DOHH2 (cell line): ENCODE measurements around the gene ANKRD33B.

Source experiments
- H3F3A ChIP-seq: fragments of 200-600 bp; sonication (generic), shearing (Covaris generic); 2 replicates; pipeline ENCODE4 v1.6.0; 2016; ENCODE audit warnings: antibody characterized with exemption, mild to moderate bottlenecking; ENCODE audit not compliant: control insufficient read depth, insufficient read depth
- H3K27ac ChIP-seq: fragments of 200-600 bp; sonication (generic); 2 replicates; pipeline ENCODE4 v1.5.1; 2014; ENCODE audit warnings: low read depth, mild to moderate bottlenecking, low read length, moderate library complexity
- H3K27me3 ChIP-seq: fragments of 200-600 bp; sonication (generic); 2 replicates; pipeline ENCODE4 v1.6.1; 2014; ENCODE audit warnings: mild to moderate bottlenecking, low read length, mixed read lengths; ENCODE audit not compliant: control insufficient read depth
- H3K36me3 ChIP-seq: fragments of 200-600 bp; sonication (generic); 2 replicates; pipeline ENCODE4 v1.6.1; 2014; ENCODE audit warnings: mild to moderate bottlenecking, low read length, moderate library complexity, mixed read lengths; ENCODE audit not compliant: control insufficient read depth
- H3K4me1 ChIP-seq: fragments of 200-600 bp; sonication (generic); 2 replicates; pipeline ENCODE4 v1.6.1; 2014; ENCODE audit warnings: mild to moderate bottlenecking, low read length, mixed read lengths; ENCODE audit not compliant: control insufficient read depth
- H3K4me2 ChIP-seq: fragments of 200-600 bp; sonication (generic); 2 replicates; pipeline ENCODE4 v1.6.0; 2014; ENCODE audit warnings: mild to moderate bottlenecking, low read length, moderate library complexity
- H3K4me3 ChIP-seq: fragments of 200-600 bp; sonication (generic); 2 replicates; pipeline ENCODE4 v1.5.1; 2014; ENCODE audit warnings: mild to moderate bottlenecking, low read length, mixed read lengths
- H3K79me2 ChIP-seq: fragments of 200-600 bp; sonication (generic); 2 replicates; pipeline ENCODE4 v1.6.1; 2014; ENCODE audit warnings: mild to moderate bottlenecking, low read length, mixed read lengths; ENCODE audit not compliant: control insufficient read depth
- H3K9me2 ChIP-seq: fragments of 200-600 bp; sonication (generic); replicated peaks from 2 replicates; pipeline ENCODE4 v1.6.1; 2014; ENCODE audit warnings: mild to moderate bottlenecking, low read length, mixed read lengths; ENCODE audit not compliant: control insufficient read depth
- H3K9me3 ChIP-seq: fragments of 200-600 bp; sonication (generic); 2 replicates; pipeline ENCODE4 v1.6.1; 2014; ENCODE audit warnings: antibody characterized with exemption, low read length, mixed read lengths; ENCODE audit not compliant: control insufficient read depth, insufficient read depth
- H4K20me1 ChIP-seq: fragments of 200-600 bp; sonication (generic); 2 replicates; pipeline ENCODE4 v1.6.0; 2014; ENCODE audit warnings: low read depth, mild to moderate bottlenecking, antibody characterized with exemption, low read length, moderate library complexity; ENCODE audit not compliant: control insufficient read depth, insufficient read depth
- EZH2phosphoT487 ChIP-seq: fragments of 200-600 bp; sonication (generic); IDR thresholded peaks from 2 replicates; pipeline ENCODE4 v1.6.1; 2017; ENCODE audit warnings: borderline replicate concordance, mild to moderate bottlenecking, antibody characterized with exemption, low read length, moderate library complexity, mixed read lengths
- TF ChIP-seq, protein P1 (sequence below): fragments of 200-600 bp; sonication (generic); IDR thresholded peaks from one replicate; pipeline ENCODE4 v1.5.1; 2014; ENCODE audit warnings: antibody characterized with exemption, mild to moderate bottlenecking, low read depth, low read length; ENCODE audit not compliant: poor library complexity, severe bottlenecking

The ANKRD33B gene

DNA sequence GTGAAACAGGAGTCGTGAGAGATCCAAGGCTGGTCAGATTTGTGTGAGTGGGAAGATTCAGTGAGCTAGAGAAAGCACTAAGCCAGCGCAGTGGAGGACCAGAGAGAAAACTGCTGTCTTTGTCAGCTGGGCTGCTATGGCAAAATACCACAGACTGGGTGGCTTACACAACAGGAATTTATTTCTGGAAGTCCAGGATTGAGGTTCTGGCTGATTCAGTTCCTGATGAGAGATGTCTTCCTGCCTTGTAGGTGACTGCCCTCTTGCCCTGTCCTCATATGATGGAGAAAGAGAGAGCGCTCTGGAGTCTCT is 24.2 kb upstream of the ANKRD33B start:
- Histone ChIP-seq H3F3A (peaks cover 14% of the 10 kb centered on the region; the same call in 1 of the 2 replicates), H3K9me2 (no peaks in the 10 kb centered on the region), H3K4me1 (peaks cover 23% of the 10 kb centered on the region), H3K79me2 (no peaks in the 10 kb centered on the region), H3K9me3 (no peaks in the 10 kb centered on the region), H3K4me2 (no peak overlapping the region), H4K20me1 (no peaks in the 10 kb centered on the region), H3K27ac (no peak overlapping the region), H3K27me3 (peaks cover 72% of the 10 kb centered on the region), H3K4me3 (no peak overlapping the region), H3K36me3 (no peaks in the 10 kb centered on the region)
- TF ChIP-seq EZH2phosphoT487 = no peak
- TF ChIP-seq, protein P1, sequence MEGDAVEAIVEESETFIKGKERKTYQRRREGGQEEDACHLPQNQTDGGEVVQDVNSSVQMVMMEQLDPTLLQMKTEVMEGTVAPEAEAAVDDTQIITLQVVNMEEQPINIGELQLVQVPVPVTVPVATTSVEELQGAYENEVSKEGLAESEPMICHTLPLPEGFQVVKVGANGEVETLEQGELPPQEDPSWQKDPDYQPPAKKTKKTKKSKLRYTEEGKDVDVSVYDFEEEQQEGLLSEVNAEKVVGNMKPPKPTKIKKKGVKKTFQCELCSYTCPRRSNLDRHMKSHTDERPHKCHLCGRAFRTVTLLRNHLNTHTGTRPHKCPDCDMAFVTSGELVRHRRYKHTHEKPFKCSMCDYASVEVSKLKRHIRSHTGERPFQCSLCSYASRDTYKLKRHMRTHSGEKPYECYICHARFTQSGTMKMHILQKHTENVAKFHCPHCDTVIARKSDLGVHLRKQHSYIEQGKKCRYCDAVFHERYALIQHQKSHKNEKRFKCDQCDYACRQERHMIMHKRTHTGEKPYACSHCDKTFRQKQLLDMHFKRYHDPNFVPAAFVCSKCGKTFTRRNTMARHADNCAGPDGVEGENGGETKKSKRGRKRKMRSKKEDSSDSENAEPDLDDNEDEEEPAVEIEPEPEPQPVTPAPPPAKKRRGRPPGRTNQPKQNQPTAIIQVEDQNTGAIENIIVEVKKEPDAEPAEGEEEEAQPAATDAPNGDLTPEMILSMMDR = no peak

DNA sequence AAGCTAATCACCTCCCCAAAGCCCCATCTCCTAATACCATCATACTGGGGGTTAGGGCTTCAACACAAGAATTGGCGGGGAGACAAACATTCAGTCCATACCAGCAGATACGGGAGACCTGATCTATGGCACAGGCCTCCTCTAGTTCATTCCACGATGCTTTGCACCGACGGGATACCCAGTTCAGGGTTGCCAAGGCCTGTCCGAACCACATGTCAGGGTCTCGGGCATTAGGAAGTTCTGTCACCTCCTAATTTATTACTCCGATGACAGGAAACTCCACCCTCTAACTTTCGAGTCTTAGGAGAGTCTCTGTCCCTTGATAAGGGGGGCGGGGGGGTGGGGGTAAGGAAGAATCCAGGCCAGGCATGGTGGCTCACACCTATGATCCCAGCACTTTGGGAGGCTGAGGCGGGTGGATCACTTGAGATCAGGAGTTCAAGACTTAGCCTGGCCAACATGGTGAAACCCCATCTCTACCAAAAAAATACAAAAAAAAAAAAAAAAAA is 23.8 kb upstream of the ANKRD33B start:
- no peaks in the 10 kb centered on the region for H3K79me2 ChIP-seq
- no peak overlapping the region for H3K4me3 ChIP-seq
- no peak overlapping the region for H3K27ac ChIP-seq

GRCh38 chr5:10540951-10541646 is 22.8 kb upstream of the ANKRD33B start:
- H3K4me2 ChIP-seq = no peak overlapping the region
- no peak overlapping the region for H3K27ac ChIP-seq
- no peaks in the 10 kb centered on the region for H4K20me1 ChIP-seq
- peaks cover 67% of the 10 kb centered on the region for H3K27me3 ChIP-seq
- H3F3A ChIP-seq = peaks cover 14% of the 10 kb centered on the region; the same call in 1 of the 2 replicates
- H3K9me3 ChIP-seq = no peaks in the 10 kb centered on the region
- no peaks in the 10 kb centered on the region for H3K9me2 ChIP-seq
- no peaks in the 10 kb centered on the region for H3K79me2 ChIP-seq
- H3K4me1 ChIP-seq = peaks cover 30% of the 10 kb centered on the region
- H3K4me3 ChIP-seq = no peak overlapping the region
- no peaks in the 10 kb centered on the region for H3K36me3 ChIP-seq
- TF ChIP-seq EZH2phosphoT487 = no peak
- TF ChIP-seq, protein P1 = no peak

More for the DNA sequence above, 23.8 kb upstream of the ANKRD33B start:
- Histone ChIP-seq H4K20me1 (no peaks in the 10 kb centered on the region), H3K36me3 (no peaks in the 10 kb centered on the region), H3K9me3 (no peaks in the 10 kb centered on the region), H3K4me1 (peaks cover 23% of the 10 kb centered on the region), H3K9me2 (no peaks in the 10 kb centered on the region), H3F3A (peaks cover 14% of the 10 kb centered on the region; the same call in 1 of the 2 replicates), H3K4me2 (no peak overlapping the region), H3K27me3 (peaks cover 69% of the 10 kb centered on the region)
- TF ChIP-seq EZH2phosphoT487 = no peak
- TF ChIP-seq, protein P1 = no peak
